T-cell (primary cell): ENCODE data around the gene CHST3. TPM values are rescaled to one million over a fixed set of nuclear protein-coding genes. Genes with fewer than 3 reads are reported as not detected.

Source experiments
- ATAC-seq, 4 experiments: fragments of 200-7000 bp in 3 of 4; fragments of 150-1000 bp in 1 of 4; cut with Tn5 transposase; replicated peaks in 1 of 4; 1 replicate in 3 of 4; 2 replicates in 1 of 4; pipeline ENCODE4 v1.10.0; 2021; ENCODE audit warnings: moderate library complexity in 3 of 4, mild to moderate bottlenecking in 2 of 4, moderate number of reproducible peaks in 1 of 4
- CTCF ChIA-PET, 2 donors: fragments of 300-600 bp; sonication (Branson Sonifier 250); formaldehyde crosslinking; loops; one replicate each; lab custom pipeline; 2022; ENCODE audit warnings: antibody characterized with exemption in 2 of 2; lab: Charles Lee
- POLR2A ChIA-PET, 2 donors: fragments of 300-600 bp; sonication (Branson Sonifier 250); formaldehyde crosslinking; loops; one replicate each; lab custom pipeline; 2022; ENCODE audit warnings: antibody characterized with exemption in 2 of 2; lab: Charles Lee
- DNase-seq, 35 experiments: peaks; one replicate each; pipeline versions ENCODE4 v3.0.0 to v3.0.0-alpha.2; 2013 to 2023
- H3K27ac ChIP-seq: one replicate; pipeline ENCODE4 v1.5.1; 2013; ENCODE audit warnings: low read length
- H3K27me3 ChIP-seq, 2 experiments: replicated peaks in 1 of 2; 1 replicate in 1 of 2; 2 replicates in 1 of 2; pipeline versions ENCODE4 v1.6.1 to v1.7.0; 2013; ENCODE audit warnings: low read length in 1 of 2, mixed read lengths in 1 of 2; ENCODE audit not compliant: control insufficient read depth in 2 of 2, insufficient read depth in 2 of 2; ENCODE audit errors: extremely low read depth in 1 of 2
- H3K36me3 ChIP-seq, 2 donors: 1 replicate in 1 of 2; 2 replicates in 1 of 2; pipeline versions ENCODE4 v1.6.1 to v1.7.0; 2013; ENCODE audit warnings: low read length in 1 of 2; ENCODE audit not compliant: control insufficient read depth in 2 of 2, insufficient read depth in 1 of 2; ENCODE audit errors: extremely low read depth in 1 of 2
- H3K4me1 ChIP-seq, 2 experiments: 1 replicate in 1 of 2; 2 replicates in 1 of 2; pipeline versions ENCODE4 v1.6.1 to v1.7.0; 2013; ENCODE audit warnings: low read length in 2 of 2, mixed read lengths in 1 of 2; ENCODE audit not compliant: insufficient read depth in 2 of 2, control insufficient read depth in 1 of 2; ENCODE audit errors: extremely low read depth in 1 of 2
- H3K4me3 ChIP-seq, 2 donors: 1 replicate in 1 of 2; 2 replicates in 1 of 2; pipeline versions ENCODE4 v1.5.1 to v1.7.0; 2013; ENCODE audit warnings: mild to moderate bottlenecking in 2 of 2, low read length in 1 of 2, moderate library complexity in 1 of 2; ENCODE audit not compliant: control insufficient read depth in 1 of 2; ENCODE audit errors: extremely low read depth in 1 of 2
- H3K9me3 ChIP-seq: 2 replicates; pipeline ENCODE4 v1.7.0; 2013
- H3K27ac Mint-ChIP-seq, 2 donors: one replicate each; pipeline ENCODE4 v1.8.0; 2020 to 2021; ENCODE audit warnings: mild to moderate bottlenecking in 2 of 2, mixed read lengths in 2 of 2
- H3K27me3 Mint-ChIP-seq, 2 donors: one replicate each; pipeline ENCODE4 v1.8.0; 2021 to 2022; ENCODE audit warnings: mixed read lengths in 2 of 2
- H3K36me3 Mint-ChIP-seq: one replicate; pipeline ENCODE4 v1.8.0; 2021; ENCODE audit warnings: mixed read lengths
- H3K4me1 Mint-ChIP-seq, 3 donors: one replicate each; pipeline ENCODE4 v1.8.0; 2020 to 2022; ENCODE audit warnings: mixed read lengths in 3 of 3, mild to moderate bottlenecking in 1 of 3
- H3K4me3 Mint-ChIP-seq, 3 donors: one replicate each; pipeline ENCODE4 v1.8.0; 2020 to 2022; ENCODE audit warnings: mild to moderate bottlenecking in 3 of 3, mixed read lengths in 3 of 3, moderate library complexity in 3 of 3
- H3K9me3 Mint-ChIP-seq, 3 donors: one replicate each; pipeline ENCODE4 v1.8.0; 2020 to 2022; ENCODE audit warnings: mixed read lengths in 3 of 3
- WGBS: methylation state at CpG from one replicate; pipeline ENCODE4 v1.1.5; 2013; ENCODE audit warnings: missing lambda C conversion rate; ENCODE audit not compliant: insufficient coverage; 5-methylcytosine and 5-hydroxymethylcytosine counted together
- total RNA-seq, 35 experiments: library from RNA in 6 of 35; stranded (reverse) in 6 of 35; fragments of 120-200 nt in 1 of 35; gene quantifications; one replicate each; pipeline versions ENCODE4 v1.2.1 to v1.2.4 and lab custom pipeline; 2013 to 2026

Gene CHST3
- total RNA-seq, 5 donors from 2014 or later (not counting 1 experiment from before 2014, with no cell fraction given), result 0.09 to 0.10 (median 0.09) TPM; not detected in 2

DNA sequence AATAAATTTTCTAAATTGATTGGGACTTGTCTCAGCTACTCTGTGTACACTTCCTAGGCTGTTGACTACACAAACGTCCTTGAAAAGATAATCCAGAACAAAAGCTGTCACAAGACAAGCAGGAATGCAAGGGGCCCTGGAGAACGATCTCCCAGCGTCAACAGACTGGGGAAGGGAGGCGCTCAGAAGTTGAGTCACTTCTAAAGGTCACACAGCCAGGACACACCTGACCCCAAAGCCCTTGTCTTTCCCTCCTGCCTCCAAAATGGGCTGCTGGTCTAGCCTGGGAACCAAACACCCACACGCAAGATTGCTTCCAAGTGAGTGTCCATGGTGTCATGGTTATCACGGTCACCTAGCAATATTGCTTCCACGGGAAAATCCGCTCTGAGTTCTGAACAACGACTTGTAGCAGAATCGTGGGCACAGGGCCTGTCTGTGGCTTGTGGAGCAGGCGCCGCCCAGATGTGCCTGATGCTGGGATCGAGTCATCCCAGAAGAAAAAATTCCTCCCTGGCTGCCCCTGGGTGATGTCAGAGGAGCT lies 74.3 kb downstream of the CHST3 start:
- no peaks in the 10 kb centered on the region for H3K9me3 Mint-ChIP-seq
- POLR2A ChIA-PET, result no interaction called here
- DNase-seq (no peak), ATAC-seq (no peak)
- H3K27ac Mint-ChIP-seq, result no peak overlapping the region
- no peaks in the 10 kb centered on the region for H3K27me3 Mint-ChIP-seq
- 81% methylated on average over 5 of the region's 13 CpGs for WGBS
- Histone ChIP-seq H3K27ac (no peak overlapping the region), H3K4me1 (no peaks in the 10 kb centered on the region), H3K4me3 (no peak overlapping the region), H3K9me3 (no peaks in the 10 kb centered on the region), H3K27me3 (peaks cover 0 to 16% of the 10 kb centered on the region in 2 experiments), H3K36me3 (no peaks in the 10 kb centered on the region)
- CTCF ChIA-PET, result interaction anchor here in 1 of 2 donors (0.7 kb wide), 1 partner anchor 216 kb away, joined by 3 read pairs; no protein-coding TSS in a partner anchor
- no peaks in the 10 kb centered on the region for H3K36me3 Mint-ChIP-seq
- no peak overlapping the region for H3K4me3 Mint-ChIP-seq
- H3K4me1 Mint-ChIP-seq, result peaks cover 0 to 5% (median 0%) of the 10 kb centered on the region in 3 donors

DNA sequence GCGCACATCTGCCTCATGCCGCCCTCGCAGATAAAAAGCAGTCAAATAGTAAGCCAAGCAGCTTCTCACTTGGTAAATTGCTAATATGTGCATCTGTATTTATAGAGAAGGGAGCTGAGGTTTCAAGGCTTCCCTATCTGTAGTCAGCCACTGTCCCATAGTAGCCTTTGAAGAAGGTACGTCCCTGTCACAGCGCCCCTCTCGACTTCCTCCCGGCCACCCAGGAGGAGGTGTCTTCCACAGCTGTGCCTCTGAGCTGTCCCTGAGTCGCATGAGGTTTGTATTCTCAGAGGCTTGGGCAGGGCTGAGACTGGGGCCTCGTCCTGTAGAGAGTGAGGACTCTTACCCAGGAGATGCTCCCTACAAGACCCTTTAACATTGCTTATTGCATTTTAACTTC lies 75.2 kb downstream of the CHST3 start:
- no peaks in the 10 kb centered on the region for H3K4me1 ChIP-seq
- CTCF ChIA-PET, result no interaction called here
- Mint-ChIP-seq H3K27ac (no peak overlapping the region), H3K9me3 (no peaks in the 10 kb centered on the region), H3K36me3 (no peaks in the 10 kb centered on the region), H3K4me3 (no peak overlapping the region), H3K4me1 (peaks cover 0 to 5% (median 0%) of the 10 kb centered on the region in 3 donors), H3K27me3 (no peaks in the 10 kb centered on the region)
- POLR2A ChIA-PET, result no interaction called here
- no peaks in the 10 kb centered on the region for H3K9me3 ChIP-seq
- peaks cover 0 to 16% of the 10 kb centered on the region in 2 experiments for H3K27me3 ChIP-seq
- no peak overlapping the region for H3K4me3 ChIP-seq
- WGBS, result 100% methylated on average over 3 of the region's 9 CpGs
- ATAC-seq (no peak), DNase-seq (no peak)
- H3K27ac ChIP-seq, result no peak overlapping the region
- no peaks in the 10 kb centered on the region for H3K36me3 ChIP-seq

GRCh38 chr10:72041491-72041890 lies 77.3 kb downstream of the CHST3 start:
- POLR2A ChIA-PET, result no interaction called here
- Mint-ChIP-seq H3K27ac (no peak overlapping the region), H3K36me3 (no peaks in the 10 kb centered on the region), H3K4me3 (no peak overlapping the region), H3K27me3 (no peaks in the 10 kb centered on the region), H3K9me3 (no peaks in the 10 kb centered on the region), H3K4me1 (peaks cover 0 to 5% (median 0%) of the 10 kb centered on the region in 3 donors)
- no peak for ATAC-seq
- Histone ChIP-seq H3K4me1 (no peaks in the 10 kb centered on the region), H3K4me3 (no peak overlapping the region), H3K27me3 (peaks cover 0 to 10% of the 10 kb centered on the region in 2 experiments), H3K27ac (no peak overlapping the region), H3K9me3 (no peaks in the 10 kb centered on the region), H3K36me3 (no peaks in the 10 kb centered on the region)
- DNase-seq, result no peak
- CTCF ChIA-PET, result no interaction called here
- WGBS, result 78% methylated on average over 5 of the region's 6 CpGs

DNA sequence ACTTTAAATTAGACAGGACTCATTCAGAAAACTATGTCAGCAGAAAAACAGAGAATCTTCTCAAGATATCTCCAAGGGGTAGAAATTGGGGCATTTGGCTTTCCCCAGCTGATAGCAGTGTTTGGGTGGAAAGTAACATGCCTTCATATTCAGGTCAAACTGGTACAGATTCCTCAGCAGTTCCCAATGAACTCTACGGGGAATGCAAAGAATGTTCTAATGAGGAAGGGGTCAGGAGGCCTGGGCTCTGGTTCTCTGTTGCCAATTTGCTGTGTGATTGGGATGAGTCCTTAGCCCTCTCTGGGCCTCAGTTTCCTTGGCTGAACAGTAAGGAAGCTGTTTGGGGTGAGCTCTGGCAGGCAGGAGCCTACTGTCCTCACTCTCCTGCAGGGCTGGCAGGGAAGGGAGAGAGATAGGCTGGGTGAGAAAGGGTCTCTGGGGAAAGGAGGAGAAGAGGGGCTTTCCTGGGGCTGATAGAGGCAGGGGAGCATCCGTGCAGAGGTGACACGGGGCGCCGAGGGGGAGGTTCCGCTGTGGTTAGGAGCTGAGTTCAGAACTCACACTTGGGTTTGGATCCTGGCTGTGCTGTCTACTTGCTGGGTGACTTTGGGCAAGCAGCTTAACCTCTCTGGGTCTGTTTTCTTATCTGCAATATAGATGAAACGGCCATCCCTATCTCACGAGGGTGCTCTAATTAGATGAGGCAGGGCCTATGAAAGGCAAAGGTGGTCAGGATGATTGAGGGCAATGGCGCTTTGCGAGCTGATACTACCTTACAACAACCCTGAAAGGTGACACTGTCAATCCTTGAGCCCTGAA lies 79.0 kb downstream of the CHST3 start:
- Histone ChIP-seq H3K27me3 (peaks cover 0 to 5% of the 10 kb centered on the region in 2 experiments), H3K4me3 (no peak overlapping the region), H3K4me1 (no peaks in the 10 kb centered on the region), H3K9me3 (no peaks in the 10 kb centered on the region), H3K36me3 (no peaks in the 10 kb centered on the region), H3K27ac (no peak overlapping the region)
- Mint-ChIP-seq H3K36me3 (no peaks in the 10 kb centered on the region), H3K4me1 (peaks cover under 1 to 5% (median under 1%) of the 10 kb centered on the region in 3 donors), H3K27ac (no peak overlapping the region), H3K9me3 (no peaks in the 10 kb centered on the region), H3K4me3 (no peak overlapping the region), H3K27me3 (no peaks in the 10 kb centered on the region)
- no peak for DNase-seq
- WGBS, result 89% methylated on average over 6 of the region's 10 CpGs
- CTCF ChIA-PET, result no interaction called here
- no peak for ATAC-seq
- POLR2A ChIA-PET, result interaction anchor here in 1 of 2 donors (0.7 kb wide), 1 partner anchor 289 kb away, joined by 3 read pairs; no protein-coding TSS in a partner anchor

- ATAC-seq, result no peak
Observed at GRCh38 chr10:72044417-72045041, 80.3 kb downstream of the CHST3 start.

DNA sequence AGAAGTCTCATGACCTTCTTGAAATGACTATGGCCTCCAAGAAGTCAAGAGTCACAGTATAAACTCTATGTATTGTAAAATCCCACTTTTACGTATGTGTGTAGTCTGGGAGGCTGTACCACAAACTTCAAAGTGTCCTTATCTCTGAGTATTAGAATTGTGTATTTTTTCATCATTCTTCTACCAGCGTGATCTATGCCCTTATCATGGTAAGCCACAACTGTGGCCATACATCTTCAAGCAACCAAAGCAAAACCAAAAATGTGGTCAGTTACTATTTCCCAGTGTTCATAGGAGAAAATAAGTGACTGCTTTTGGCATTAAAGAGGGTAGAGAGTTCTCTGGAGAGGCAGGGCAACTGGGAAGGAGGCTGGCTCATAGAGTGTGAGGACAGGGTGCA lies 81.4 kb downstream of the CHST3 start:
- H3K4me3 Mint-ChIP-seq, result no peak overlapping the region
- no CpG with 5 or more reads among the region's 2 CpGs for WGBS
- H3K36me3 ChIP-seq, result no peaks in the 10 kb centered on the region
- no peaks in the 10 kb centered on the region for H3K9me3 Mint-ChIP-seq
- H3K27ac ChIP-seq, result no peak overlapping the region
- H3K27ac Mint-ChIP-seq, result no peak overlapping the region
- ATAC-seq (no peak), DNase-seq (no peak)
- no peaks in the 10 kb centered on the region for H3K9me3 ChIP-seq
- peaks cover 7 to 13% (median 7%) of the 10 kb centered on the region in 3 donors for H3K4me1 Mint-ChIP-seq
- POLR2A ChIA-PET, result no interaction called here
- H3K36me3 Mint-ChIP-seq, result no peaks in the 10 kb centered on the region
- H3K27me3 Mint-ChIP-seq, result no peaks in the 10 kb centered on the region
- no peaks in the 10 kb centered on the region for H3K27me3 ChIP-seq
- no peaks in the 10 kb centered on the region for H3K4me1 ChIP-seq
- no peak overlapping the region for H3K4me3 ChIP-seq
- CTCF ChIA-PET, result interaction anchor here in 1 of 2 donors (0.5 to 0.6 kb wide), 2 partner anchors 202 to 293 kb away, joined by 3 to 4 read pairs; no protein-coding TSS in a partner anchor

More at GRCh38 chr10:72044417-72045041, 80.3 kb downstream of the CHST3 start:
- Mint-ChIP-seq H3K27me3 (no peaks in the 10 kb centered on the region), H3K27ac (no peak overlapping the region), H3K4me3 (no peak overlapping the region), H3K4me1 (peaks cover 7 to 13% (median 7%) of the 10 kb centered on the region in 3 donors), H3K9me3 (no peaks in the 10 kb centered on the region), H3K36me3 (no peaks in the 10 kb centered on the region)
- DNase-seq, result no peak
- CTCF ChIA-PET, result no interaction called here
- Histone ChIP-seq H3K4me1 (no peaks in the 10 kb centered on the region), H3K36me3 (no peaks in the 10 kb centered on the region), H3K27ac (no peak overlapping the region), H3K4me3 (no peak overlapping the region), H3K9me3 (no peaks in the 10 kb centered on the region), H3K27me3 (no peaks in the 10 kb centered on the region)
- POLR2A ChIA-PET, result no interaction called here
- WGBS, result 80% methylated on average over 17 of the region's 17 CpGs
